GM19455 (cell line): ENCODE data around the gene EXOSC2.

ENCODE experiments used
- ATAC-seq: cut with Tn5 transposase; IDR thresholded peaks from one replicate; pipeline ENCODE4 v1.9.1; 2021; ENCODE audit not compliant: unreplicated experiment

The EXOSC2 gene

DNA sequence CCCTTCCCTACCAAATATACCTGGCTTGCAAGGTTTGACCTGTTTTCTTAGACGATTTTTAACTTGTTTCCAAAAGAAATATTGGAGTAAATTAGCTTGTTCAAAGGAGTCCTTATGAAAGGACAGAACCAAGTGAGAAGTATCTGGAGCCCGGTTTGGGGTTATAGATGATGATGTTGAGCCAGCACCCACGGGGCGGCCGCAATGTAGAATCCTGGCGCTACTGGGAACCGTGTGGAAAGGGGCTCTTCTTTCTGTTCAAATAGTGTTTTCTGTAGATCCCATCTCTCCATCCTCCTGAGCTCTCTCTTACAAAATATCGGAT, 517 bp upstream of the EXOSC2 start:
- no peak for ATAC-seq

DNA sequence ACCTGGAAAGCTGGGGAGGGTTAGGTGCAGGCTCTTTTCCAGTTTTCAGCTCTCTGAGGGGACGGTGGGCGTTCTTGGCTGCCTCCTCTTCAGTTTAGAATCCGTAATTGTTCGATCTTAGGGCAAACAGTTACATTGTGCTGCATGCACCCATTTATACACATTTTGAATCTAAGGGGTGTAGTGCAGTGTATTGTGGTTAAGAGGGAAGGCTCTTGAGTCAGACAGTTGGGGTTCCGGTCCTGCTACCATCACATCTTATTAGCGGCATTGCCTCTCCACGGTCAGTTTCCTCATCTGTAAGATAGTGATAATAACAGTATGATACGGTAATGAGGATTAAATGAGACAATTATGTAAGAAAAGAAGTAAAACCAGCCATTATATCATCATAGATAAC, 625 bp downstream of the EXOSC2 start:
- ATAC-seq: no peak

DNA sequence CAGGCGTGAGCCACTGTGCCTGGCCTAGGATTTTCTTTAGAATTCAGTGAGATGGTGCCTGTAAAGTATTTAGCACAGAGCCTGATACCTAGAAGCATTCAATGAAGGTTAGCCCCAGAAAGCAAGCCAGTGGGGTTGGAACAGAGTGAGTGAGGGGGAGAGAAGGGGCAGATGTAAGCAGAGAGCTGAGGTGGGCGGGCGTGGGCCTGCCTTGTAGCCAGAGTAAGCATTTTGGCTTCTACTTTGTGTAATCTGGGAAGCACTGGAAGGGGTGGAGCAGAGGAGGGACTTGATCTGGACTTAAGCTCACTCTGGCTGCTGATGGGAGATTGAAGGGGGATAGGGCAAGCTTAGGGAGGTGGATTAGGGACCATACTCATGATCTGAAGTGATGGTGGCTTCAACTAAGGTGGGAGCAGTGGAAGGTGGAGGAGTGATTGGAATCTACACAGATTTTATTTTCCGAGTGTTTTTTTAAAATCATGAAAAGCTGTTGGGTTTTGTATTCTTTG, 2.6 kb downstream of the EXOSC2 start:
- ATAC-seq: no peak

DNA sequence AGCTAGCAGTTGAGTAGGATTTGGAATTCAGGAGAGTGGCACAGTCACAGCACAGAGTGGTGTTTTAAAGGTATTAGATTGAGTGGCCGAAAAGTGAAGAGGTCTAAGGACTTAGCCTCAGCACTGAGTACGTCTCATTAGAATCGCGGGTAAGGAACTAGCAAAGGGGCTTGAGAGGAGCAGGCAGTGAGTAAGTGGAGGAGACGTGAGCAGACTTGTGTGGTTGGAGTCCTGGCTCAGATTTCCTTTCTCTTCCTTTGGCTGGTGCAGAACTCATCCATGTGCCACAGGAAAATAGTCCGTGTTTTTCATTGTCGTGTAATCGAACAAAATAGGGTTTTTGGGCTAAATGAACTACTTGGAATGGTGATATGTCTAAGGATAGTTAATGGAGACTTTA, 3.4 kb downstream of the EXOSC2 start:
- ATAC-seq: no peak

DNA sequence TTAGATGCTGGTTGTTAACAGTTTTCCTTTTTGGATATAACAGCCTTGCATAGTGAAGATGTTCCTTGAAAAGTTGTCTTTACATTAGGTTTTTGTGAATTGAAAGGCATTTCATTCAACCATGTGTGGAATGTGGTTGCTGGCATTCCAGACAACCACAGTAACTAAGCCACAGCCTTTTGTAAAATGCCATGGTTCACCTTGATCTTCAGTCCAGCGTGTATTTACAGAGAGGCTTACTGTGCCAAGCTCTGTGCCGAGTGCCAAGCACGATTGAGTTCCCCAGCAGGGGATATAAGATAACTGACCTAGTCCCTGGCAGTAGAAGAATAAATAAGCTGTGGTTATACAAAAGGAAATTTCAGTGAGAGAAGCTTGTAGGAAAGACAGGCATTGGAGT, 4.9 kb downstream of the EXOSC2 start:
- ATAC-seq: no peak

DNA sequence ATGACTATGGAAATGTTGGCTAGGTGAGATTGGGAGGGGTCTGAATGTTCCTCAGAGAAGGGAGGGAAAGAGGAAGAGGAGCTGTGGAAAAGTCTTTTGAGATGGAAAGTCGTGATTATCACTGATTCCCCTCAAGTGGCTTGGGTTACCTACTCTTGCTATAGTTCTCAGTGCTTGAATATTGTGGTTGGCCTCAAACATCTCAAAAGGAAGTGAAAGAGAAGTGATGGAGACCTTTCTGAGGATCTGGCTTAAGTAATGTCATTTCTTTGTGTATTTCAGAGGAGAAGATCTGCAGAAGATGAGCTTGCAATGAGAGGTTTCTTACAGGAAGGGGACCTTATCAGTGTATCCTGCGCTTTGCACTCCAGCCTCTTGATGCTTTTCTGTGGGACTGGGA, 5.5 kb downstream of the EXOSC2 start:
- no peak for ATAC-seq

DNA sequence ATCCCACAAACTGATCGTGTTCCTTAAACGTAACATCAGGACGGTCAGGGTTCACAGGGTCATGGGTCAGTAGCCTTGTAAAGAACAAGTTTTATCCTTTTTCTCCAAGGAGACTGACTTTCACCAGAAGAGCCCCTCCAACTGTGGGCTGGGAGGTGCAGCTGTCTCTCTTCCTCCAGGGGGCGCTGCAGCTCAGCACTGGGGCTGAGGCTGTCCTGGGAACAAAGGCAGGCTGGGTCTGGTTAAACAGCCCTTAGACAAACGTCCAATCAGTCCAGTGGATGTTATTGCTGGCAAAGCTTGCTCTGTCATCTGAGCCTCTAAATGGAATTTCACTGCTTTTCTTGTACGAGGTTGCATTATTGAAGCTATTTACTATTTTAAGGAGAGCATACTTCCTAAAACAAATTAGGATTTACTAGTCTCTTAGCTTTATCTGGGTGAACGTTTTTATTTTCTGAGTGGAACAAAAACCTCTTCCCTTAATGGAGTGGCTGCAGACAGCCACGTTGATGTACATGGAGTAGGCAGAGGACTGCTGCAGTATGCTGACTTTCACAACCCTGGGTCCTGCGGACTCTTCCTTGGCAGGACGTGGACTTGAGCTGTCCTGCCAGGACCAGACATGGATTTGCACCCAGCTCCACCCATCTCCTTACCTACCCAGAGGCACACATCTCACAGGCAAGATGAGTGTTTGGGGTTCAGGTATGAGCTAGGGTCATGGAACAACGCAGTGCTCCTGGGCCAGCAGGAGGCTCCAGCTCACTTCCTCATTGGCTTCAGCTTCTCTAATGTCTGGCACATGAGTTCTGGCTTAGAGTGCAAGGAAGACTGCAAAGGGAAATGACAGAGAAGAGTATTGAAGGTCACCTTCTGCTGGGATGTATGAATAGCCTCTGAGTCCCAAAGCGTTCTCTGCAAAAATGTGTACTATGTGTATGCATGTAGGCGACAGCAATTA, 7.8 kb downstream of the EXOSC2 start:
- no peak for ATAC-seq

DNA sequence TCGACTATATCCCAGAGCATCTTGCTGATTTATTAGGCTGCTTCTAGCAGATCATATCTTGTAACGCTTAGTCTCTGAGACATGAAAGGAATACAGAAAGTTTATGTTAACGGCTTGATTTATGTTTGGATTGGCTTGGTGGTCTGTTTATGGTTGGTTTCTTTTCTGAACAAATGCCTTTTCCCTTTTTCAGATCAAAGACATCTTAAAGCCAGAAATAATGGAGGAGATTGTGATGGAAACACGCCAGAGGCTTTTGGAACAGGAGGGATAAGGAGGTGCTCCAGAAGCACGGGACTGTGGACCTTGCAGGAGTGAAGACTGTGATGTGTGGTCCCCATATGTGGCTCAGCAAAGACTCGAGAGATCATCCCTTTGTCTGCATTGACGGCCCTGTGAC, 9.9 kb downstream of the EXOSC2 start:
- ATAC-seq: no peak

DNA sequence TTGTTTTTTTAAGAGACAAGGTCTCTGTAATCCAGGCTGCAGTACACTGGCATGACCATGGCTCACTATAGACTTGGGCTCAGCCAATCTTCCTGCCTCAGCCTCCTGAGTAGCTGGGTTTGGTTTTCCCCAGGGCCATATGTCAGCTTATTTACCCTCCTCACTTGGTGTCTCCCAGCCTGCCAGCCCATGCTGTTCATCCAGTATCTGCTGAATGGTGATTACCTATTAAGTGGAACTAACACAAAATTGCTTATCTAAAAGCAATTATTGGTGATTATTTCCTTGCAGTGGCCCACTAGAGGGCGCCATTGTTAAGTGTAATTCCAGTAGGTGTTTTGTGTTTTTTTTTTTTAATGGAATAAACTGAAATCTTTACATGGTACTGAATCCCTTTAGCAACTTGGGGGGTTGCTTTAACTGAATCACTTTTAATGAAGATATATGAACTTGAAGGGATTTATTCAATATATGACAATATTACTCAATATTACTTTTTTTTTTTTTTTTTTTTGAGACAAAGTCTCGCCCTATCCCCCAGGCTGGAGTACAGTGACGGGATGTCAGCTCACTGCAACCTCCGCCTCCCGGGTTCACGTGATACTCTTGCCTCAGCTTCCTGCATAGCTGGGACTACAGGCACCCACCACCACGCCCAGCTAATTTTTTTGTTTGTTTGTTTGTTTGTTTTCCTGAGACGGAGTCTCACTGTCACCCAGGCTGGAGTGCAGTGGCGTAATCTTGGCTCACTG, 13.8 kb downstream of the EXOSC2 start:
- ATAC-seq: no peak

DNA sequence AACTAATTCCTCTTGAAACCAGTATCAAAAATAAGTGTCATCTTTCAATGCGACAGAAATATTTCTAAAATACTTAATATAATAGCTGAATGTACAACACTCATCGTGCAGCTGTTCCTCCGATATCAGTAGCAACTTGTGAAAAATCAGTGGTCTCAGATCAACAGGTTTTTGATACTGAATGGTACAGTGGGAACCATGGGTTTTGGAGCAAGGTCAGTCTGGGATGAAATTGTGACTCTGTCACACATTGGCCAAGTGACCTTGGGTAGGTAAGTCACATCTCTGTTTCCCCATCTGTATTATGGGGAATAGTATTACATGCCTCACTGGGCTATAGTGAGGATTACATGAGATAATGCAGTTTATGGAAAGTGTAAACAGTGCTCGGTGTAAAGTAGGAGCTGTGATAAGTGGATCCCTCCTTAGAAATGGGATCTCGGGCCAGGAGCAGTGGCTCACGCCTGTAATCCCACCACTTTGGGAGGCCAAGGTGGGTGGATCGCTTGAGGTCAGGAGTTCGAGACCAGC, 17.3 kb downstream of the EXOSC2 start:
- no peak for ATAC-seq

DNA sequence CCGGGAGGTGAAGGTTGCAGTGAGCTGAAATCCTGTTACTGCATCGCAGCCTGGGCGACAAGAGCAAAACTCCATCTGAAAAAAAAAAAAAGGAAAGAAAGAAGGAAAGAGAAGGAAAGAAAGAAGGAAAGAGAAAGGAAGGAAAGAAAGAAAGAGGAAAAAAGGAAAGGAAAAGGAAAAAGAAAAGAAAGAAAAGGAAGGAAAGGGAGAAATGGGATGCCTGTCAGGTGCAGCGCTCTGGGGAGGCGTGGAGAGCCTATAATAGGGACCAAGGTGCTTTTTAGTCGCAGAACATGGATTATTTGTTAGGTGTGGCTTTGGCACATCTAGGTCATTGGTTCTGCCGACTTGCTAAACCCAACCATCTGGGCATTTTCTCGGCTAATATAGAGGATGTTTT, 17.9 kb downstream of the EXOSC2 start:
- ATAC-seq: no peak

DNA sequence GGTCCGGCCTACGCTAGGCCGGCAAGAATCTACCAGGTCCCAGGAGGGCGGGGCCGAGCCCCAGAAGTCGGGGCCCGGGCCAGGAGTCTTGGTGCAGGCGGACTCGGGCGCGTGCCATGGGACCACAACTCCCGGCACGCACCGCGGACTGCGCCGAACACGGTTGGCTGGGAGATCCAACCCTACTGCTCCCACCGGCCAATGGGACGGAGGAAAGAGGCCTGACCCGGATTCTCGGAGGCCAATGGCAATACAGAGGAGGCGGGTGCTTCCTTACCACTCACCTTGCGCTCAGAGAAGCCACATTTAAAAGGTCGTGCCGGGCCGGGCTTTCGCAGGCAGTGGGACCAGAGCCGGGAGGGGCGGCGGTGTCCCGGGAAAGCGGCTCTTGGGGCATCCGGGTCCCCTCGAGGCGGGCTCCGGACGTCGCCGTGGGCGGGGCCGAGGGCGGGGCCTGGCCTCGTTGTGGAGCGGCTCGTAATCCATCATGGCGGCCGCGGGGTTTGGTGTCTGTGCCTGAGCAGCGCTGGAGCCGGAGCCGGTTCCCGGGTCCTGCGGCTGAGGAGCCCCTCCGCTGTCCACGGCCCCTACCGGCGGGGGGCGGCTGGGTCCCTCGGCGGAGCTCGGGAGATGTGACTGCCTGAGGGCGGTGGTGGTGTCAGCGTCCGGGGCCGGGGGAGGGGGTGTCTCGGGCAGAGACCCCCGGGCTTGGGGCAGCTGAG, 19.1 kb downstream of the EXOSC2 start:
- peak; percentile 92 for ATAC-seq

DNA sequence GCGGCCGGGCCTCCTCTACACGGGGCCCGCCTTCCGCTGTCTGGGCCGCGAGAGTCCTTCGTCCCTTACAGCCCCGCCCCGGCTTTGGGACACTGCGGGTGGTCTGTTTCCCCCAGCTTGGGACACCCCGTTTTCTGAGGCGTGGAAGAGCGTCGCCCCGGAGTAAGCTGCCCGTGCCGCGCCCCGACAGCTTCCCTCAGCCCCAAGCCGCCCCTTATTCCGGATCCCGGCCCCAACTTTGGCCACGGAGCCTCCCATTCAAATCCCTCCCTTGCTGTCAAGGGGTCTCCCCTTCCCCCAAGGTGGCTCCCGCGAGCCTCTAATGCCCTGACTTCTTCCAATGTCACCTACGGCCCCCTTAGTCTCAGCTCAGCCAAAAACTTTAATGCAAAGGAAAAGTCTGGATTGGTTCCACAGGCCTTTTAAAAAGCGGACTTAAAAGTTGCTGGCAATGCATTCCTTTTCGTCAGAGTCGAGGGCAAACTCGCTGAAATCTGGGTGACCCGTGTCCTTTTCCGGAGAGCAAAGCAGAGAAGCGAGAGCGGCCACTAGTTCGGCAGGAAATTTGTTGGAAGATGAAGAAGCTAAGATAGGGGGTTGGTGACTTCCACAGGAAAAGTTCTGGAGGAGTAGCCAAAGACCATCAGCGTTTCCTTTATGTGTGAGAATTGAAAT, 19.8 kb downstream of the EXOSC2 start:
- peak; percentile 6 for ATAC-seq

DNA sequence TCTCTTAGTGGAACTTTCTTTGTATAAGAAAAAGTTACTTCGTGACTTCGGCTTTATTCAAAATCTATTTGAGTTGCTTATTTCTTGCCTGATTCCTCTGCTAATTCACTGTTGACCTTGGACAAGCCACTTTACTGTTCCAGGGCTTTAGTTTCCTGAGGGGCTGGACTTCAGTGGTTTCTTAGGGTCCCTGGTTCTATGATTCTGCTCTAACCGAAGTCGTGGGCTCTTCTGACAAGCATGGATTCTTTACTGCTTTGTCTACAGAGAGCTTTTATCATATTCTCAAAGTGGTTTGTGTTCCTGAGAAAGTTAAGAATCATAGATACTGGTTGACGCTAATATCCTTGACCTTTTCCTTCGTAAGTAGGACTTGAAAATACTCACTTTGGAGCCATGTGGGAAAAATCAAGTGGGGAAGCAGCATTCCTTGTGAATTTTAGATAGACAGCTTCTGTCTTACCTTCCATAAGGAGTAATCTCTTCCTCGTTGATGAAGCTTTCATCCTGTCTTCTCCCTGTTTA, 21.1 kb downstream of the EXOSC2 start:
- ATAC-seq: no peak

DNA sequence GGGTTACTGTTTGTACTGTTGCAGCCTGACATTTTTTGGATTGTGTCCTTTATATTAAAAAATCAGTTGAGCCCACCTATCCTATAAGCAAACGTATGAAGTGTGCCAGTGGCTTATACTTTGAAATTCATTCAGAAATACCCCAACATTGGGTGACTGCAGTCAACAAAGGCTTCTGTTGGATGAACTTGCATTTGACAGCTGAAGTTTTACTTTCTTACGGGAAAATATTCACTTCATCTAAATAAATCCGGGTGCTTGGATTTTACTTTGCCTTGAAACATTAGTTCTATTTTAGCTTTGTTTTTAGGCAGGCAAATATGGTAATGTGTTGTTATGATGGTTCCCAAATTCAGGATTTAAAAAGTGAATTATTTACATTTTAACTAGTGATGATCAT, 21.7 kb downstream of the EXOSC2 start:
- ATAC-seq: no peak

DNA sequence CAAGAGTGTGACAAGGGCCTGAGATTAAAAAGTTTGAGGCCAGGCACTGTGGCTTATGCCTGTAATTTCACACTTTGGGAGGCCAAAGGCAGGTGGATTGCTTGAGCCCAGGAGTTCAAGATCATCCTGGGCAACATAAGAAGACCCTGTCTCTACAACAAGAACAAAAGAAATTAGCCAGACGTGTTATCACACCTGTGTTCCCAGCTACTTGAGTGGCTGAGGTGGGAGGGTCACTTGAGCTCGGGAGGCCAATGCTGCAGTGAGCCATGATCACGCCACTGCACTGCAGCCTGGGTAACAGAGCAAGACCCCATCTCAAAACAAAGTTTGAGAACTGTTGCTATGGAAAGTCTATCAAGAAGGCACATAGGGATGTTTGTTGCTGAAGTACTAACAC, 25.0 kb downstream of the EXOSC2 start:
- ATAC-seq: no peak

DNA sequence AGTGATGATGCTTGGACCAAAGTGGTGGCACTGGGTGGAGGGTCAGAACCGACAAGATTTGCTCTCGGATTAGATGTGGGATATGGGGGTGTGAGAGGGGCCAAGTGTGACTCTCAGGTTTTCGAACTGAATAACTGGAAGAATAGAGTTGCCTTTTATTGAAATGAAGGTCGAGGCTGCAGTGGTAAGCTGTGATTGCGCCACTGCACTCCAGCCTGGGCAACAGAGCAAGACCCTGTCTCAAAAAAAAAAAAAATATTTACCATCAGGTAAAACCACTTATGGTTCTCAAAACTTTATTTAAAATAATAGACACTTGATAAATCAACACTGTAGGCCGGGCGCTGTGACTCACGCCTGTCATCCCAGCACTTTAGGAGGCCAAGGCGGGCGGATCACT, 27.2 kb downstream of the EXOSC2 start:
- no peak for ATAC-seq

DNA sequence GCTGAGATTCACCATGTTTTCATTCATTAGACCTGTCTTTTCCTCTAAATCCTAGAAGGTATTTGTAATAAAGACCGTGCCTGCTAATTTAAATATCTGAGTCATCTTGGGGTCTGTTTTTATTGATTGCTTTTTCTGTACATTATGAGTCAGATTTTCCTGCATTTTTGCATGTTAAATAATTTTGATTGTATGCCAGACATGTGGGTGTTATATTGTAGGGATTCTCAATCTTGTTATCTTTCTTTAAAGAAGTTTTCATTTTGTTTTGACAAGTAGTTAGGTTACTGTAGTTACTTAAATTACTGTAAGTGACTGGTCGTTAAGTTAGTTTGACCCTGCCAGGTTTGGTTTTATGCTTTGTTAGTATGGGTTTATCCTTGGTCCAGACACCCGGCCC, 35.1 kb downstream of the EXOSC2 start:
- ATAC-seq: no peak

DNA sequence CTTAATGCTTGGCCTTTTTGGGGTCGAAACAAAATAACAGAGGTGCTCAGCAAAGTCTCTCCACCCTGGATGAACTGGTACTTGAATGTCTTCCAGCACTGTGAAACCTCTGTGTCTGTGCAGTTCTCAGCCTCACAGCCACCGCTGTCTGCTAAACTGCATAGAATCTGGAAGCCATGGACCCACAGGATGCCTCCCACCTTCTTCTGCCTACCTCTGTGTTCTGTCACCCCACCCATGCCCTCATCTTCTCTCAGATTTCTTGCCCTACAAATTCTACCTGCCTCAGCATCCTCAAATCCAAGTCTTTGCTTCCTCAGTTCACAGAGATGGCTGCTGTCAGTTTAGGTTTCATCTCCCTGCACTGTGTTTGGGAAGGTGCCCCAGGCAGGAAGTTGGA, 35.6 kb downstream of the EXOSC2 start:
- no peak for ATAC-seq

DNA sequence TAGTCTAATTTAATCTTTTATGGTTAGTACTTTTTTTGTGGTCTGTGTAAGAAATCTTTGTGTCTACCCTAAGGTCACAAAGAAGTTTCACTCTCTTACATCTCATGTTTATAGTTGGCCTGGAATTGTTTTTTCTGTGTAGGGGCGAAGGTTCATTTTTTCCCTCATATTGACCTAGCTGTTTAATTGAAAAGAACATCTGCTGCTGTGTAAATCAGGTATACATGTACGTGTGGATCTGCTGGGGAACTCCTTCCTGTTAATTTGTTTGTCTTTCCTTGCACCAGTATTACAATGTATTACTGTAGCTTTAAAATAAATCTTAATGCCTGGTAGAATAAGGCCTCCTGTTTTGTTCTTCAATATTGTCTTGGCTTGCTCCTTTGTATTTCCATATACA, 37.8 kb downstream of the EXOSC2 start:
- no peak for ATAC-seq

DNA sequence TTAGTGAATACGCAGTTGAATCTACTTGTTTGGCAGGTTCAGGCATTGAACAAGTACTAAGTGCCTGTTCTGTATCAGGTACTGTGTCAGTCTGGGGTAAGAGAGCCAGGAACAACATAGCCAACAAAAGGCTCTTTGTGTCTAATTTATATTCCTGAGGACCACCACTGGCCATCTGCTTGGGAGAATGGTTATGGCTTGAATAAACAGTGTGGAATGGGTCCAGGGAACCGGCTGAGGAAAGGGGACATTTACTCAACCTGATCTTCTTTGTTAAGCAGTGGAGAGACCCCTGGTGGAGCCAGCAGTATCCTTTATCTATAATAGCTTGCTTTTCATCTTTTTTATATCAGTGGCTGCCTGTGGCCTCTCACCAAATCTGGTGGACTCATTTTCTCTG, 38.6 kb downstream of the EXOSC2 start:
- no peak for ATAC-seq
